Measurements from ENCODE around the gene SH2D4B.

GRCh38 chr10:80613466-80614170 is 75.9 kb downstream of the SH2D4B start:
- TF ChIP-seq CTCF (IDR thresholded peaks at IDR 0.05) (no peak), POLR2AphosphoS5 (IDR thresholded peaks at IDR 0.05; ENCODE audit: low read depth, low read length) (no peak), REST (IDR thresholded peaks at IDR 0.05; ENCODE audit: insufficient read depth in 1 of 2, low read depth in 2 of 2, low read length in 1 of 2) (no peak), SIN3A (IDR thresholded peaks at IDR 0.05; ENCODE audit: borderline replicate concordance, insufficient read depth, low read depth, low read length) (no peak)
